Kidney (tissue), 14 donors: Measurements from ENCODE around the gene IPPK. TPM values are rescaled to one million over a fixed set of nuclear protein-coding genes. Genes with fewer than 3 reads are reported as not detected.

Experiments used
- DNase-seq, 5 donors: peaks; one replicate each; pipeline ENCODE4 v3.0.0-alpha.2; 2013 to 2020
- FAIRE-seq: peaks from 2 replicates; lab custom pipeline; 2012; peaks lifted over from hg19 to GRCh38; lab: Jason Lieb, UNC
- H3K27ac ChIP-seq, 2 donors: one replicate each; pipeline ENCODE4 v1.7.0; 2013; ENCODE audit warnings: low read depth in 2 of 2, low read length in 2 of 2, inconsistent platforms in 1 of 2
- H3K27me3 ChIP-seq: one replicate; pipeline ENCODE4 v1.7.1; 2013; ENCODE audit warnings: low read length, inconsistent platforms; ENCODE audit not compliant: control insufficient read depth, insufficient read depth
- H3K36me3 ChIP-seq, 3 donors: one replicate each; pipeline versions ENCODE4 v1.7.0 to v1.7.1; 2013; ENCODE audit warnings: low read length in 3 of 3, control low read depth in 1 of 3, inconsistent platforms in 1 of 3; ENCODE audit not compliant: insufficient read depth in 3 of 3, control insufficient read depth in 2 of 3
- H3K4me1 ChIP-seq, 3 donors: one replicate each; pipeline versions ENCODE4 v1.7.0 to v1.7.1; 2013; ENCODE audit warnings: low read length in 3 of 3, inconsistent platforms in 1 of 3, low read depth in 1 of 3; ENCODE audit not compliant: control insufficient read depth in 2 of 3, insufficient read depth in 2 of 3
- H3K4me3 ChIP-seq, 3 donors: one replicate each; pipeline versions ENCODE4 v1.7.0 to v1.8.1; 2013; ENCODE audit warnings: low read length in 3 of 3, control low read depth in 1 of 3, inconsistent platforms in 1 of 3
- H3K9ac ChIP-seq, 3 donors: one replicate each; pipeline versions ENCODE4 v1.7.0 to v1.7.1; 2013; ENCODE audit warnings: low read length in 3 of 3, control low read depth in 1 of 3, inconsistent platforms in 1 of 3
- H3K9me3 ChIP-seq, 3 donors: one replicate each; pipeline versions ENCODE4 v1.7.0 to v1.7.1; 2013; ENCODE audit warnings: low read length in 3 of 3, control low read depth in 1 of 3, inconsistent platforms in 1 of 3; ENCODE audit not compliant: control insufficient read depth in 2 of 3, insufficient read depth in 1 of 3
- intact Hi-C: fragments of 100-400 bp; cut with DNase I; formaldehyde crosslinking; loops from one replicate; pipeline ENCODE4 v1.11.1; 2022
- polyA plus RNA-seq: library from polyadenylated mRNA; stranded (reverse); fragments of 350-450 nt; fragmentation: Illumina TruSeq; extraction: RNeasy Lipid Tissue Mini Kit (QIAGEN cat#74804); gene quantifications from one replicate; pipeline ENCODE4 v1.2.3, GENCODE V29; 2014; ENCODE audit warnings: low read depth, low replicate concordance; ENCODE audit not compliant: insufficient read depth
- total RNA-seq: library from RNA; stranded (reverse); fragmentation: NEBNext Ultra II Directional; extraction: Animal tissue kit (Norgen Biotek cat#: 25700); gene quantifications from one replicate; pipeline ENCODE4 v1.2.1, GENCODE V29; 2021
- TF ChIP-seq, protein P1 (sequence below): IDR thresholded peaks from 3 replicates; pipeline ENCODE4 v1.5.1; 2012; ENCODE audit warnings: mild to moderate bottlenecking, moderate library complexity, borderline replicate concordance; ENCODE audit not compliant: insufficient read depth; ENCODE audit errors: extremely low read depth
- donor health status: control.
- donor health status: control.
- donor health status: control.
- donor health status: control.
- donor health status: control.
- donor health status: DM: yes; HTN: yes; CAD: no.
- donor health status: Normal renal cell carcinoma (clear cell type).

Gene IPPK
- total and polyA plus RNA-seq, 2 donors from 2014 or later = 7.3 to 10.2 TPM

GRCh38 chr9:92715488-92716231, 45.7 kb upstream of the IPPK start:
- Histone ChIP-seq H3K27me3 (no peaks in the 10 kb centered on the region), H3K4me3 (no peak overlapping the region), H3K9me3 (no peaks in the 10 kb centered on the region), H3K9ac (no peak overlapping the region), H3K4me1 (no peaks in the 10 kb centered on the region), H3K36me3 (peaks cover 0 to 64% (median 45%) of the 10 kb centered on the region in 3 donors), H3K27ac (no peak overlapping the region)
- TF ChIP-seq, protein P1, sequence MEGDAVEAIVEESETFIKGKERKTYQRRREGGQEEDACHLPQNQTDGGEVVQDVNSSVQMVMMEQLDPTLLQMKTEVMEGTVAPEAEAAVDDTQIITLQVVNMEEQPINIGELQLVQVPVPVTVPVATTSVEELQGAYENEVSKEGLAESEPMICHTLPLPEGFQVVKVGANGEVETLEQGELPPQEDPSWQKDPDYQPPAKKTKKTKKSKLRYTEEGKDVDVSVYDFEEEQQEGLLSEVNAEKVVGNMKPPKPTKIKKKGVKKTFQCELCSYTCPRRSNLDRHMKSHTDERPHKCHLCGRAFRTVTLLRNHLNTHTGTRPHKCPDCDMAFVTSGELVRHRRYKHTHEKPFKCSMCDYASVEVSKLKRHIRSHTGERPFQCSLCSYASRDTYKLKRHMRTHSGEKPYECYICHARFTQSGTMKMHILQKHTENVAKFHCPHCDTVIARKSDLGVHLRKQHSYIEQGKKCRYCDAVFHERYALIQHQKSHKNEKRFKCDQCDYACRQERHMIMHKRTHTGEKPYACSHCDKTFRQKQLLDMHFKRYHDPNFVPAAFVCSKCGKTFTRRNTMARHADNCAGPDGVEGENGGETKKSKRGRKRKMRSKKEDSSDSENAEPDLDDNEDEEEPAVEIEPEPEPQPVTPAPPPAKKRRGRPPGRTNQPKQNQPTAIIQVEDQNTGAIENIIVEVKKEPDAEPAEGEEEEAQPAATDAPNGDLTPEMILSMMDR = no peak
- FAIRE-seq (no peak), DNase-seq (no peak)
- intact Hi-C loops = loop anchor here (5.0 kb wide), 1 partner anchor 77 kb away; no protein-coding TSS in a partner anchor

DNA sequence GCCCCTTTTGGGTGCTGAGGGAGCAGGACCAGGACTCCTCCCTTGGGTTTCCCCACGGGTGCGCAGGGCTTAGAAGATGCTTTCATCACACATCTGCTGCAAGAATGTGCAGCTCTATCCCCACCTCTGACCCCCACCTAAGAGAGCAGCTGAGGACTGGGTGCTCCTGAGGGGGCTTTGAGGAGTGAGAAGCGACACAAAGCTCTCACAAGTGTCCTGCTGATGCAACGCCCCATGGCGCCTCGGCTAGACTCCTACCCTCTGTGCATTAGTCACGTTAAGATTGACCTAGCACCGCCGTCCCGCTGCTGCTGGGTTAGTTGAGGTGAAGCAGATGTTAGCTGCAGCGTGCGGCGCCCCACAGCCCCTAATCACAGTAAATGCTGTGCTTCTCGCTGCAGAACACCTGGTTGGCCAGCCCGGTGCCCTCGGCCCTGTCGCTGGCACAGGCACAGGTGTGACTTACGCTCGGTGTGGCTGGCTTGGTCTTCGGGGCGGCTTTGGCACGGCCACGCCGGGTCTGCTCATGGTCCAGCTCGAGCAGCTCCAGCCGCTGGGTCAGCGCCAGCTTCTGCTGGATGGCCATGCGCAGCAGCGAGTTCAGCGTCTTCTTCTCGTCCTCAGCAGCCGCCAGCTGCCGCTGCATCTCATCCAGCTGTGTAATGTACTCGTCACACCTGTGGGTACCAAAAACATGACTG, 45.0 kb upstream of the IPPK start:
- H3K9ac ChIP-seq = no peak overlapping the region
- H3K4me3 ChIP-seq = no peak overlapping the region
- no peaks in the 10 kb centered on the region for H3K27me3 ChIP-seq
- DNase-seq = peak in 1 of 5 donors; percentile 61
- no peaks in the 10 kb centered on the region for H3K4me1 ChIP-seq
- intact Hi-C loops = loop anchor here (5.0 kb wide), 1 partner anchor 77 kb away; no protein-coding TSS in a partner anchor
- FAIRE-seq = no peak
- H3K36me3 ChIP-seq = peaks cover 0 to 63% (median 43%) of the 10 kb centered on the region in 3 donors
- TF ChIP-seq, protein P1 = no peak
- H3K9me3 ChIP-seq = no peaks in the 10 kb centered on the region
- H3K27ac ChIP-seq = no peak overlapping the region

DNA sequence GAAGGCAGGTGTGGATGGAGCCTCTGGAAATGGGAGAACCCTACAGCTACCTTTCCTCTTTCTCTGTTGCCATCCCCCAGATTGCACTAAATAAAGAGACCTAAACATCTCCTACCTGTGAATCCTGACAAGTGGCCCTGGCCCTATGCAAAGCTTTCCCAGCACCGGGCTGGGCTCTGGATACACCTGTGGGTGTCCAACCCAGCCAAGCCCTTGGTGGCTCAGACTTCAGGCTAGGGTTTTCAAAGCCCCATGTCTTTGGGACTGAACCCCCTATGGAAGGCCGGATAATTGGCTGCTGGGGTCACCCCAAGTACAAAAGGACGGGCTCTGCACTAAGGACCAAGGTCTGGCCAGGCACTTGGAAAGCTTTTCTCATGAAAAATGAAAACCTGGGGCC, 44.1 kb upstream of the IPPK start:
- FAIRE-seq = no peak
- intact Hi-C loops = no loop called here
- H3K4me1 ChIP-seq = no peaks in the 10 kb centered on the region
- DNase-seq = no peak
- H3K9ac ChIP-seq = no peak overlapping the region
- no peak overlapping the region for H3K4me3 ChIP-seq
- H3K36me3 ChIP-seq = peaks cover 0 to 62% (median 41%) of the 10 kb centered on the region in 3 donors
- H3K27ac ChIP-seq = no peak overlapping the region
- no peaks in the 10 kb centered on the region for H3K9me3 ChIP-seq
- no peaks in the 10 kb centered on the region for H3K27me3 ChIP-seq
- TF ChIP-seq, protein P1 = no peak
